GM18526 (cell line): ENCODE results near the gene HAO1.

Source experiments
- POLR2A ChIP-seq: IDR thresholded peaks from 3 replicates; pipeline ENCODE4 v1.6.1; 2011; ENCODE audit not compliant: insufficient read length; ENCODE audit errors: extremely low read depth

Gene HAO1

DNA sequence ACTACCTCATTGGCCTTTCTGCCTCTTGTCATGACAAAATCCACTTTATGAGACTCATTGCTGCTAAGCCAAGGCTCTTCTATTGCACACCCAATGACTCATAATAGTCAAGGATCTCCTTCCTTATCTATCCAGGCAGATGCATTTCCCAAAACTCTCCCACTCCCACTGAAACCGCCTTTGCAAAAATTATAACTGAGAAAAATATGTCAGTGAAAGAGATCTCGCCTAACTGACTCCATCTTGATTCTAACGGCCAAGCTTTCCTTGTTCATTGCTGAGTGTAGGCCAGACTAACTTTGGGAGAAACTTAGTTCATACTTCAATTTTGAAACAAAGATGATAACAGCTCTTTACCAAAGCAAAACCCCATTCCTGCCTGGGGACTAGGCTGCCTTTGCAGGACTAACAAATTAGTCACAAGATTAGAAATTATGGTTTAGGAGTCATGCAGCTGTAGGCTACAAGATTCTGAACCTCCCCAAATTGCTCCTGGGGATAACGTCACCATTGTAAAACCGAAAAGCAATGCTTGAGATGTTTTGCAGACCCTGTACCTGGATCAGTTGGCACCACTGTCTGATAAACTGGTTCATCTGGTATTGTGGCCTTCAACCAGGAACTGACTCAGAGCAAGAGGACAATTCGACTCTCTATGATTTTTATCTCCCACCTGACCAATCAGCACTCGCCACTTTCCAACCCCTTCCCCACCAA lies 47.1 kb downstream of the HAO1 start:
- TF ChIP-seq POLR2A = no peak

DNA sequence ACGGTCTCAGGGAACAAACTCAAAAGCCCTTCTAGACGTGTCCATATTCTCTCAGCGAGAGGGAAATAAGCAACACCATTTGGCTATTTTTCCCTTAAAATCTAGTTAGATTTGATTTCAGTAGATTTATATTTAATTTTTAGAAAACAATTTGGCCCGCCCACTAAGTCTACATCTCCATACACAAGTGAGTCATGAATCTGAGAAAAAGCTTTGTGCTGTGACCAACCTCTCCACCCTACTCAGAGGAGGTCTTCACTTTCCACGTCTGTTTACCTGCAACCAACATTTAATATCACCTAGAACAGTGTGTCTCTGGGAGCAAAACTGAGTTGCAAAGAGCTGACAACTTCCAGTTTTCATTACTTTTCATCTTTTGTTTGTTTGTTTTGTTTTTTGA lies 48.6 kb downstream of the HAO1 start:
- TF ChIP-seq POLR2A = no peak

DNA sequence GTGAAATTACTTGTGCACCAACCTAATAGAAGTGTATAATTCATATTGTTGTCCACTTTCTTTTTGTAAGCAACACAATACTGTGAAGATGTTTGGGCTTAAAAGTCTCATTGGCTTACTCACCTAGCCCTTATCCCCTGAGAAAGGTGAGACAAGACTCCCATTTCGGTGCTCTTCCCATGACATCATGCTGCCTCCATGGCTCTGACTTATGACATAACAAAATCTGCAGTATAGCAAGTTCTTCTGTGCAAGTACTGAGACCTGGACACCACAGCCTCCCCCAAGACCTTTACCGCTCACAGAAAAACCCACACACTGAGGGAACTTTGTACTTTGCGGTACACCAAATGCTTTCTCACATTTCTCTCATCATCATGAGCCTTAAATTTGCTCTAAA lies 50.5 kb downstream of the HAO1 start:
- TF ChIP-seq POLR2A = no peak

DNA sequence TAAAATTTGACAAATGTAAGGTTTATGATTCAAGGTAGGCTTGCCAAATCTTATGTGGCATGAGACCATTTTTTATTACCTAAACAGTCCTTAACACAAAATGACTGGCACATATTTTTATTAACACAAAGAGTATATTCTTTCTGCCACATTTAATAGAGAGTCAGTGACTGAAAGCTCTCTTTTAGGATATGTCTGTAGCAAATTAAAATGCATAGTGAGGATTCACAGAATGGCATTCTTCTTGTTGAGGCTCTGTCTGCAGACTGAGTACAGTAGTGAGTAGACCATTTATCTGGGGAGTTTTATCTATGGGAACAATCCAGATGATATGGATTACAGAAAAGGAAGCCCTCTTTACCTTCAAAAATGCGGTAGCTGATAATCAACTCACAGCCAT lies 56.5 kb downstream of the HAO1 start:
- TF ChIP-seq POLR2A = no peak

DNA sequence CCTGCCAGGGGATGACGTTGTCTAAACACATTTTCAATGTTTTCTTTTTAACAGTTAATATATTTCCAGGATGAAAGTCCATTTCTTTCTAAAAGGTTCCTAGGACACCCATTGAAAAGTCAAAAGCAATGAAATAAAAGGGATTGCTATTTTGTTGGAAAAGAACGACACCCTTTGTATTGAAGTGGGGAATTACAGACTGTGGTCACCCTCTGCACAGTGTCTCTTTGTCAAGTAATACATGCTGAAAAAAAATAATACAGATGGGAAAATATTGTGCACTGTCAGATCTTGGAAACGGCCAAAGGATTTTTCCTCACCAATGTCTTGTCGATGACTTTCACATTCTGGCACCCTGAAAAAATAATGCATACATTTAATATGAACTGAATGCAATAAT lies 56.9 kb downstream of the HAO1 start:
- no peak for TF ChIP-seq POLR2A

DNA sequence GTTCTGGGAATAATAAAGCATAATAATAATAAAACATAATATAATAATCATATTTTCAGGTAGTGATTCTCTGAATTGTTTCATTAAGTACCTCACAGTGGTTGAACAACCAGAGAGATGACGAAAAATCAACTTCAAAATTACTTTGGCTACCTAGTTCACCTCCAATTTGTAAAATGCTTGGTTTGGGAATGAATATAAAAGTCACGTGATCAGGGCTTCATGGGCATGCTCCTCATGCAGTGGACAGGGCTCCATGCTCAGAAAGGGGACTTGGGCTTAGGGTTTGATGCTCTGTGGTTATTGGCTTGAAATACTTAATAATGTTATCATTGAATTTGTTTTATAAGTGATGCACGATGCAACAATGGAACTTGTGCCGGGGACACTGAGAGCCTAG lies 58.2 kb downstream of the HAO1 start:
- TF ChIP-seq POLR2A = no peak

DNA sequence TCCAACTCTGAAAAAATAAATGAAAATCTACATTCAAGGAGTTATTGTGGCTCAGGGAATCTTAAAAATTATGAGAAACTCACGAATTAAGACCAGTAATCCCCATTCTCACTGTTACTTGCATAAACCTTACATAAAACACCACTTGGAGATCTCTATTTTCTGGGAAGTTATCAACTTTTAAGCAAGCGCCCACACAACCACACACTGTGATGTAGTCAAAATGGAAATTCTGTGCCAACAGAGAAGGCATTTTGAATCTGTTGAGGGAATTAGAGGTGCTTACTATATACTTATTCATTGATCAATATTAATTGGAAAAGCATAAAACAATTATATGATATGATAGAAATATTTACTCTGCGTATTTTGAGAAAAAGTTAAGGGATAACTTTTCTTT lies 58.7 kb downstream of the HAO1 start:
- TF ChIP-seq POLR2A = no peak

DNA sequence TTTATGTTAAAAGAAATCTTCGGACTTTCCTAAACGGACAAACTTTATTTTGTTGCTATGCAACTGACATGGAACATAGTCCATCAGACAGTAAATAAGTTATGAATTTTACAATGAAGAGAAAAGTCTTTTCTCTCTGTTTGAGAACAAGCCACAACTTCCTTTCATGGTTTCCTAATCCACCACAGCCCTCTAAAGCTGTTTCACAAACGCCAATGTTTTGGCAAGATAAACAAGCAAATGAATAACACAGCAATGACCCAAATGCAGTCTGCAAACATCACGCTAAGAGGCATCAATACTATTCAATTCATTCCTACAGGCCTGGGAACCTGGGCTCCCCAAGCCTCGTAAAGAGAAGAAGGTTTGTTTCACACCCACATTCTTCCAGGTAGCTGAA lies 60.4 kb downstream of the HAO1 start:
- no peak for TF ChIP-seq POLR2A

DNA sequence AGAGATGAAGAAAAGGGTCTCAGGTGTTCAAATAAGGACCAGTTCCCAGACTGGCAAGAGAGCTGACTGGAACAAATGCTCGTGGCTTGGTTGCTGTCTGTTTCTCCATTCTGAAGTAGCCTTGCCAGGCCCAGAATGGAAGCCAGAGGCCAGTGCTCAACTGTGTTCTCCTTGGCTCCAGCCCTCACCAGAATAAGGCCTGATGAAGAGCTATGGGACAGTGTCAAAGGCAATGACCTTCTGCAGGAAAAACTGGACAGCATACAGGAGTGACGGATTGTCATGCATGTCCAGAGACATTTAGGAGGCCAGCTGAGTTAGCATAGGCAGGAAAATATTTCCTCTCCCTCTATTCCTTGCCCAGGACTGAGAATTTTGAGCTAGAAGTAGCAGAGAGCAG lies 72.2 kb downstream of the HAO1 start:
- no peak for TF ChIP-seq POLR2A

DNA sequence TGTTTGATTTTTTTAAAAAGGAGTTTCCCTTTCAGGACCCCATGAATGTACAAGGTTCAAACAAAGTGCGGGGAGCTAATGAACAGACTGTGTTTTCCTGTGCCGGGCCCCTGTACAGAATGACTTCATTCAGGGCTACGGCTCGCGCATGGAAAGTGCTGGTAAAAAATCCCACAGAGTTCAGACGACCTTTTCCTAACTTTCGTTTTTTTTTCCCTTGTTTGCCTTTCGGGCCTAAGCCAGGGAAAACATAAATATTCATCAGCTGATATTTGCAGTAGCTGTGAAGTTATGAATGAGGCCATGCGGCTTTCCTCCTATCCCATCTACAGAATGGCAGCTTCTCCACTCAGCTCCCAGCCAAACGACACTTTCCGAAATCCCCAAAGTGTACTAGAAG lies 74.0 kb downstream of the HAO1 start:
- TF ChIP-seq POLR2A = no peak

DNA sequence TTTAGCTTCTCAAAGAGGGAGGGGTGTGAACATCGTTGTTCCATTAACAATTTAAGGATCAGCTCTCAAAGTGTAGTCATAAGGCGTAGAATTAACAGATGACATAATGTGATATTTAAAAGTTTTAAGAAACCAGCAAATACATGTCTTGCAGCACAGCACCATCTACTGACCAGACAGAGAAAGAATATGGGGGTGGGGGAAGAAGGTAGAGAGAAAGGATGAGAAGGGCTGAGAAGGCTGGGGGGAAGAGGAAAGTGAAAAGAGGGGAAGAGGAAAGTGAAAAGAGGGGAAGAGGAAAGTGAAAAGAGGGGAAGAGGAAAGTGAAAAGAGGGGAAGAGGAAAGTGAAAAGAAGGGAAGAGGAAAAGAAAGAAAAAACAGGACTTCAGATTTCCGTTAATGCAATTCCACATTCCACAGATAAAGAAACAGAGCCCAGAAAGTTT lies 80.9 kb downstream of the HAO1 start:
- no peak for TF ChIP-seq POLR2A

DNA sequence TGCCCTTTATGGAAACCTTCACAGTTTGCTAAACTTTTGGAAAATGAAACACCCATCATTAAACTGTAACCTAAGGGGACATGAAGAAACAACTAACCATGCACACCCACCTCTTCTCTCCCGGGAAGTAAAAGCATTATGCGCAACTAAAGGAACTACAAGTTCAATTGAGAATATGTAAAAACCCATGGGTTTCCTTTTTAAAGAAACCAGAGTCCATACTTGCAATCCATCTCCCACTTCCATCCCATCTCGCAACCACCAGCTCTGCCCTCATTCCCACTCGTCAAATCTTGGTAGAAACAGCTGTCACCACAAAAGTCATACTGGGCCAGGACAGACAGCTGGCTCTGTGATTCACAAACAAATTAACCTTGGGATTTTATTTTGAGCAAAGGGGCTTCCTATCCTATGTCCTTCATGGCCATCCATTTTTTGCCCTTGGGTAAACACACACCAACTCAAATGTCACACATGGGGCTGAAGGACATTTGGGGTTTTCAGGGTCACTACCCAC lies 81.5 kb downstream of the HAO1 start:
- no peak for TF ChIP-seq POLR2A

DNA sequence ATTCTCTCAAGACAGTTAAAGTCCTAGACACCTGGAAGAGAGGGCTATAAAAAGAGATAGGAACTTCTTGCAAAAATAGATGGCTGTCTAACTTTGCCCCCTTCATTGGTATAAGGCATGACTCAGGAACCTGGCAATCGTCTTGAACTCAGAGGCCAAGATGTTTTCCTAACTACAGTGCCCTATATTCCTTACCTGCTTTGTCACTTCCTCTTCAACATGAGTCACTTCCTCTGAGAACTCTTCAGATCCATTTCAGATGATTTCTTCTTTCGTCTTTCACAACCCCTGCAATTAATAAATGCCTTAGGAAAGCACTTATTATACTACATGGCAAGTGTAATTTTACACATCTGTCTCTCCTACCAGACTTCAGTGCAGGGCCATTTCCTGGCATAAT lies 83.5 kb downstream of the HAO1 start:
- TF ChIP-seq POLR2A = no peak

DNA sequence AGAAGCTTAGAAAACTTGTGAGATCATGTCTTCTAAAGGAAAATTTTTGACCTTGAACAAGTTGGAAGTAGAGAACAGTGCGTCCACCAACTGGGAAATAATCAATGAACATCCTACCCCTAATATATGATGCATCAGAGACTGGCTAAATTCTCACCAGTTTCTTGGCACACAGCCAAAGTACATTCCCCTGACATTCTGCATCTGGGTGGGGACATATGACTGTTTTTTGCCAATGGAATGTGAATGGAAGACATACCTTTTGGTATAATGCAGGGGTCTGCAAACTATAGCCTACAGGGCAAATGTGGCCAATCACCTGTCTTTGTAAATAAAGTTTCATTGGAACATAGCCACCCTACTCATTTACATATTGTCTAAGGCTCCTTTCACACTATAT lies 84.7 kb downstream of the HAO1 start:
- no peak for TF ChIP-seq POLR2A

DNA sequence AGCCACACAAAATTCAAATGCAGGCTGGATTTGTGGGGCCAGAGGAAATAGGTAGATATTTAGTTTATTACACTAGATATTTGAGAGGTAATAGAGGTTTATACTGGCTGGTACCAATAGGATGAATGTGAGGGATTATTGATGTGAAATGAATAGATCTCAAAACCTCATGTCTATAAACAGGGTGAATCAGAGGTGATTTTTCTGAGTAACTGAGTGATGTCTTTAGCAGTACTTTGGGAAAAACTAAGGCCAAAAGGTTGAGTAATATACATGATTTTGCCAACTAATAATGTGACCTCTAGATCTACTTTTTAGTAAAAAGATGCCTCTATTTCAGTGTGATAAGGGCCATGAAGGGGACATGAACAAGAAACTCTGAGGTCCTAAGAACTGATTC lies 86.8 kb downstream of the HAO1 start:
- no peak for TF ChIP-seq POLR2A

DNA sequence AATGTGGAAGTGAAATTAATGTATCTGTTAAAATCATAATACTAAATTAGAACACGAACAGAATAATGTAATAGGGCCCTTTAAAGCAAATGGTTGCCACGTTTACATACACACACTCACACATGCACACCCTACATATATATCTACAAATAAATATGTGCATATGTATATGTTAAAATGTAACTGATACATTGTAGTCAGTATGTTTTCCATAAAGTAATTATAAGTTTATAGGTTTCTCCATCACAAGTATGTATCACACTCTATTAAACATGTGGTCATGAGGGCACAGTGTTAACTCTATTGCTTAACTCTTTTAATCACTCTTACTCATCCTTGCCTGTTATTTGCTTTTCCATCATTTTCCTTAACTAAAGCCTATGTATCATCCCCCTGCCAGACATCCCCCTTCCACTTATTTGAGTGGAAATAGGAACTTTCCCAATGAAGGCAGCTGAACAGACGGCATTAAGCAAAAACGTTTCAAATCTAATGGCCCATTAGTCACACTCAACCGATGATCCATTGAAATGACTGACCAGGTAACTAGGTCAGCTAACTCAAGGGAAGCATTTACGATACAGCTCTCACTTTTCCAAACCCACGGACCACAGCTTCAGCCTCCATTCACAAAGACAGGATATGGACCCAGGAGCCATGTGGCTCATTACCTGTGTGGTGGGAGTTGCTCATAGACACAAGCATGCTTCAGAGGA lies 89.3 kb downstream of the HAO1 start:
- no peak for TF ChIP-seq POLR2A

DNA sequence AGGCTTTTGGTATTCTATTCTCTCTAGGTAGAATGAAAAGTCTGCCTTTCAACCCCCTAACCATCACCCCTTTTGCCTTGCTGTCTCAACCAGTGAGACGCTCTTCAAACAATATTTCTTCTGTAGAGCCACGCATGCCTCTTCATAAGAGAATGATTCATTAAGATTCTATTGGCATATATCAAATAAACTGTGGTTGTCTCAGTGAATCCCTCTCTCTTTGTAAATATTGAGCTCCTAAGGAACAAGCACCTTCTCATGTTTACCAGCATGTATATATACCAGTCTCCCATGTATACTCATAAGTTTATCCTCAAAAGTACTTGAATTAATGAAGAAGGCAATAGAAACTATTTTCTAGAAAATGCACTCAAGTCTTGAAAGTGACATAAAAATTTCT lies 90.6 kb downstream of the HAO1 start:
- no peak for TF ChIP-seq POLR2A
